ENCODE data around the gene SOX9. TPM values are rescaled to one million over a fixed set of nuclear protein-coding genes. Genes with fewer than 3 reads are reported as not detected.

Gene SOX9
- total RNA-seq, 1 donor from 2014 or later = 5.1 TPM

GRCh38 chr17:72119077-72119872, 1.5 kb upstream of the SOX9 start:
- Mint-ChIP-seq H3K4me3 (ENCODE audit: unreplicated experiment) (peak overlapping the region; percentile 91), H3K36me3 (ENCODE audit: low read depth, unreplicated experiment) (peaks cover 8% of the 10 kb centered on the region), H3K27me3 (ENCODE audit: unreplicated experiment) (peaks cover 22% of the 10 kb centered on the region), H3K4me1 (ENCODE audit: unreplicated experiment) (peaks cover 21% of the 10 kb centered on the region), H3K27ac (ENCODE audit: unreplicated experiment) (no peak overlapping the region), H3K9me3 (ENCODE audit: unreplicated experiment) (no peaks in the 10 kb centered on the region)
- DNase-seq (ENCODE audit: low spot score) = no peak
- no peak for TF ChIP-seq CTCF (IDR thresholded peaks at IDR 0.05; ENCODE audit: unreplicated experiment)

- Mint-ChIP-seq H3K36me3 (ENCODE audit: low read depth, unreplicated experiment) (peaks cover 11% of the 10 kb centered on the region), H3K27ac (ENCODE audit: unreplicated experiment) (no peak overlapping the region), H3K27me3 (ENCODE audit: unreplicated experiment) (peaks cover 22% of the 10 kb centered on the region), H3K4me3 (ENCODE audit: unreplicated experiment) (peak overlapping the region; percentile 91), H3K4me1 (ENCODE audit: unreplicated experiment) (peaks cover 21% of the 10 kb centered on the region), H3K9me3 (ENCODE audit: unreplicated experiment) (no peaks in the 10 kb centered on the region)
- peak; percentile 43 for DNase-seq (ENCODE audit: low spot score)
- TF ChIP-seq CTCF (IDR thresholded peaks at IDR 0.05; ENCODE audit: unreplicated experiment) = no peak
Measured at GRCh38 chr17:72119873-72120641, 763 bp upstream of the SOX9 start.

- Mint-ChIP-seq H3K27ac (ENCODE audit: unreplicated experiment) (no peak overlapping the region), H3K4me3 (ENCODE audit: unreplicated experiment) (peak overlapping the region; percentile 93), H3K27me3 (ENCODE audit: unreplicated experiment) (peaks cover 16% of the 10 kb centered on the region), H3K9me3 (ENCODE audit: unreplicated experiment) (no peaks in the 10 kb centered on the region), H3K4me1 (ENCODE audit: unreplicated experiment) (peaks cover 13% of the 10 kb centered on the region), H3K36me3 (ENCODE audit: low read depth, unreplicated experiment) (peaks cover 11% of the 10 kb centered on the region)
- peak; percentile 55 for DNase-seq (ENCODE audit: low spot score)
- no peak for TF ChIP-seq CTCF (IDR thresholded peaks at IDR 0.05; ENCODE audit: unreplicated experiment)
Measured at GRCh38 chr17:72121164-72122009, 567 bp downstream of the SOX9 start.

DNA sequence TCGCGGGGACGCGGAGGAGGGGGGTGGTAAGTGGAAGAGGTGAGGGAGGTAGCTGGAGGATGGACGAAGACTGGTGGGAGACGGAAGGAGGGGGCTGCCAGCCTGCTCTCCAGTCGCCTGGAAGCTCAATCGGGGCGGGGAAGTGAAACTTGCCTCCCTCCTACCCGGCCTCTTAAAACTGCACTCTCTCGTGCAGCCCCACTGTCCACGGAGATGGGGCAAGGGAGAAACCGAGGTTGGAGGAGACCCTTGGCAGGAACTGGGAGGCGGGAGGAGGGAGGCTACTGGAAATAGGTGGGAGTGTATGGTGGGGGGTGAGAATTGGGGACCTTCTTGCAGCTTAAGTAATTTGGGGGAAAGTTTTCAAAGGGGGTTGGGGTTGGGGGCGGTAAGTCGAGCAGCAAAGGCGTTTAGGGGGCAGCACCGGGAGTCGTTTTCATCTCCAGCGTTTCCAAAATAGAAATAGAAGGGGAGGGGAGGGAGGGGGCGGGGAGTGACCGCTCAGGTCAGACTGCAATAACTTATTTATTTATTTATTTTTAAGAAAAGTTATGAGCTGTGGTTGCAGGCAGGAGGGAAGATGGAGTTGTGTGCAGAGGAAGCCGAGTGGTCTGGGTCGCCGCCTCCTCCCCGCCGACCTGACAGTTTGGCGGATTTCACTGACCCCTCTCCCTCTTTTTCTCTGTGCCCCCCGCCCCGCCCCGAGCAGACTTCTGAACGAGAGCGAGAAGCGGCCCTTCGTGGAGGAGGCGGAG, 1.4 kb downstream of the SOX9 start:
- no peak for DNase-seq (ENCODE audit: low spot score)
- Mint-ChIP-seq H3K4me1 (ENCODE audit: unreplicated experiment) (peaks cover 9% of the 10 kb centered on the region), H3K27ac (ENCODE audit: unreplicated experiment) (no peak overlapping the region), H3K4me3 (ENCODE audit: unreplicated experiment) (peak overlapping the region; percentile 93), H3K36me3 (ENCODE audit: low read depth, unreplicated experiment) (peaks cover 11% of the 10 kb centered on the region), H3K9me3 (ENCODE audit: unreplicated experiment) (no peaks in the 10 kb centered on the region), H3K27me3 (ENCODE audit: unreplicated experiment) (peaks cover 10% of the 10 kb centered on the region)
- TF ChIP-seq CTCF (IDR thresholded peaks at IDR 0.05; ENCODE audit: unreplicated experiment) = no peak
